HEK293T (cell line): Measurements from ENCODE around the gene DACH1.

Experiments used
- ARNT ChIP-seq: fragments of 450-650 bp; IDR thresholded peaks from 2 replicates; pipeline ENCODE4 v1.6.1; 2017; ENCODE audit warnings: mild to moderate bottlenecking
- BHLHE40 ChIP-seq: fragments of 450-650 bp; IDR thresholded peaks from 2 replicates; pipeline ENCODE4 v1.6.1; 2016; ENCODE audit warnings: mild to moderate bottlenecking, moderate library complexity, borderline replicate concordance
- ELF4 ChIP-seq: fragments of 450-650 bp; IDR thresholded peaks from 2 replicates; pipeline ENCODE4 v1.6.1; 2017; ENCODE audit warnings: antibody characterized with exemption
- FOXA1 ChIP-seq: fragments of 450-650 bp; IDR thresholded peaks from 2 replicates; pipeline ENCODE4 v1.6.1; 2016; ENCODE audit warnings: mild to moderate bottlenecking
- FOXK2 ChIP-seq: fragments of 450-650 bp; IDR thresholded peaks from 2 replicates; pipeline ENCODE4 v1.6.1; 2016; ENCODE audit warnings: mild to moderate bottlenecking
- FOXM1 ChIP-seq: fragments of 450-650 bp; IDR thresholded peaks from 2 replicates; pipeline ENCODE4 v1.6.1; 2017; ENCODE audit warnings: mild to moderate bottlenecking, borderline replicate concordance
- L3MBTL2 ChIP-seq: fragments of 450-650 bp; conservative IDR thresholded peaks from 2 replicates; pipeline ENCODE4 v1.6.1; 2016; ENCODE audit warnings: mild to moderate bottlenecking
- NFRKB ChIP-seq: fragments of 450-650 bp; IDR thresholded peaks from 2 replicates; pipeline ENCODE4 v1.6.1; 2016; ENCODE audit warnings: mild to moderate bottlenecking, moderate library complexity
- PKNOX1 ChIP-seq: fragments of 450-650 bp; IDR thresholded peaks from 2 replicates; pipeline ENCODE4 v1.6.1; 2016
- SP1 ChIP-seq: fragments of 450-650 bp; IDR thresholded peaks from 2 replicates; pipeline ENCODE4 v1.6.1; 2017
- SUZ12 ChIP-seq: fragments of 450-650 bp; IDR thresholded peaks from 2 replicates; pipeline ENCODE4 v1.6.1; 2016; ENCODE audit warnings: mild to moderate bottlenecking
- TARDBP ChIP-seq: fragments of 450-650 bp; IDR thresholded peaks from 2 replicates; pipeline ENCODE4 v1.6.1; 2016

DNA sequence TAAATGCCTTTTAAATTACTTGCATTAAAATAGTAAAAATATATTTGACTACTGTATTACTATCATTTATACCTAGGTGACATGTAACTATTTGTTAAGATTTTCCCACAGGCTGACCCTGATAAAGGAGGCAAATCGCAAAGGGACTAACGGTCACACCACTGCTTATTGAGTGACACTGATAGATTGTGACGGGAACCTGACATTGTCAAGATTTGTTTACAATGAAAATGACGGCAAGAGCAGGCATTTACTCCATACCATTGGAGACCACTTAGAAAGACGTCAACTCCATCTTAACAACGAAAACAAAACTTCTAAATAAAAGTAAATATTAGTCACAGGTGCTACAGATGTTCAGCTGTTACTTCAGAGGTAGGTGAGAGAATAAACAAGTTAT, 289.0 kb downstream of the DACH1 start:
- TF ChIP-seq ARNT (no peak), PKNOX1 (peak; percentile 76), SP1 (no peak), BHLHE40 (no peak), FOXK2 (no peak), L3MBTL2 (no peak), NFRKB (no peak), TARDBP (no peak), FOXA1 (no peak), FOXM1 (no peak), SUZ12 (no peak), ELF4 (no peak)
